IMR-90 (cell line): ENCODE results near the gene ASB6. TPM values are rescaled to one million over a fixed set of nuclear protein-coding genes. Genes with fewer than 3 reads are reported as not detected.

Experiments used
- ATAC-seq: fragments of 200-7000 bp; cut with Tn5 transposase; 2 replicates; pipeline ENCODE4 v1.9.1; 2020; ENCODE audit warnings: low read depth, mild to moderate bottlenecking, moderate library complexity
- BruUV-seq: library from RNA; stranded (reverse); fragments of 400-500 nt; replicated peaks from 2 replicates; lab custom pipeline; 2021; lab: Mats Ljungman, UMichigan
- CTCF ChIA-PET: fragments of 300-600 bp; formaldehyde crosslinking; extraction: SDS; loops from one replicate; lab custom pipeline; 2021; ENCODE audit warnings: antibody characterized with exemption; lab: Yijun Ruan, JAX
- POLR2A ChIA-PET: fragments of 300-600 bp; sonication (Branson Sonifier 250); formaldehyde crosslinking; loops from one replicate; lab custom pipeline; 2022; ENCODE audit warnings: antibody characterized with exemption; ENCODE audit not compliant: unreplicated experiment; lab: Charles Lee
- DNase-seq: peaks from one replicate; pipeline ENCODE4 v3.0.0; 2013
- H2AFZ ChIP-seq: replicated peaks from 2 replicates; pipeline ENCODE3; 2013; ENCODE audit warnings: low read length, mild to moderate bottlenecking; ENCODE audit not compliant: poor library complexity
- H2AK5ac ChIP-seq: 2 replicates; pipeline ENCODE4 v1.6.1; 2013; ENCODE audit warnings: low read depth, low read length, inconsistent platforms
- H2AK9ac ChIP-seq: replicated peaks from 2 replicates; pipeline ENCODE3; 2013; ENCODE audit warnings: mild to moderate bottlenecking, low read depth, low read length, moderate library complexity; ENCODE audit not compliant: poor library complexity
- H2BK120ac ChIP-seq: 2 replicates; pipeline ENCODE4 v1.6.1; 2013; ENCODE audit warnings: low read depth, low read length, inconsistent platforms
- H2BK15ac ChIP-seq: 3 replicates; pipeline ENCODE4 v1.6.1; 2013; ENCODE audit warnings: low read depth, low read length, inconsistent platforms
- H2BK20ac ChIP-seq: 2 replicates; pipeline ENCODE4 v1.6.1; 2013; ENCODE audit warnings: low read depth, mild to moderate bottlenecking, inconsistent platforms, low read length, moderate library complexity
- H2BK5ac ChIP-seq: 2 replicates; pipeline ENCODE4 v1.6.1; 2013; ENCODE audit warnings: mild to moderate bottlenecking, low read depth, low read length, inconsistent platforms; ENCODE audit not compliant: poor library complexity, severe bottlenecking
- H3K14ac ChIP-seq: replicated peaks from 2 replicates; pipeline ENCODE4 v1.6.1; 2013; ENCODE audit warnings: low read depth, low read length, inconsistent platforms
- H3K18ac ChIP-seq: 2 replicates; pipeline ENCODE4 v1.6.1; 2013; ENCODE audit warnings: low read depth, low read length, control low read depth
- H3K23ac ChIP-seq: 2 replicates; pipeline ENCODE4 v1.6.1; 2013; ENCODE audit warnings: low read depth, low read length, inconsistent platforms
- H3K27ac ChIP-seq: 2 replicates; pipeline ENCODE4 v1.5.1; 2013; ENCODE audit warnings: mild to moderate bottlenecking, control low read depth, low read length; ENCODE audit not compliant: insufficient read depth
- H3K27me3 ChIP-seq: 2 replicates; pipeline ENCODE4 v1.6.1; 2013; ENCODE audit warnings: low read length; ENCODE audit not compliant: control insufficient read depth, insufficient read depth
- H3K36me3 ChIP-seq: 2 replicates; pipeline ENCODE4 v1.6.1; 2013; ENCODE audit warnings: low read length, mixed read lengths; ENCODE audit not compliant: control insufficient read depth, insufficient read depth
- H3K4ac ChIP-seq: 2 replicates; pipeline ENCODE4 v1.6.1; 2013; ENCODE audit warnings: low read depth, low read length, inconsistent platforms
- H3K4me1 ChIP-seq: 2 replicates; pipeline ENCODE4 v1.6.1; 2013; ENCODE audit warnings: low read length, mixed read lengths; ENCODE audit not compliant: control insufficient read depth, insufficient read depth
- H3K4me2 ChIP-seq: 2 replicates; pipeline ENCODE4 v1.6.1; 2013; ENCODE audit warnings: low read depth, mild to moderate bottlenecking, control low read depth, low read length, moderate library complexity
- H3K4me3 ChIP-seq: 2 replicates; pipeline ENCODE4 v1.5.1; 2013; ENCODE audit warnings: low read depth, mild to moderate bottlenecking, control low read depth, low read length, moderate library complexity; ENCODE audit not compliant: insufficient read depth
- H3K56ac ChIP-seq: 2 replicates; pipeline ENCODE4 v1.6.1; 2013; ENCODE audit warnings: low read length, inconsistent platforms; ENCODE audit not compliant: insufficient read depth; ENCODE audit errors: extremely low read depth
- H3K79me1 ChIP-seq, 2 experiments: 2 replicates each; pipeline ENCODE4 v1.6.1; 2013; ENCODE audit warnings: low read length in 2 of 2, inconsistent platforms in 1 of 2, low read depth in 1 of 2
- H3K9ac ChIP-seq: 2 replicates; pipeline ENCODE4 v1.6.1; 2013; ENCODE audit warnings: low read depth, low read length, control low read depth
- H3K9me1 ChIP-seq: 2 replicates; pipeline ENCODE4 v1.6.1; 2013; ENCODE audit warnings: low read length, inconsistent platforms; ENCODE audit not compliant: insufficient read depth
- H3K9me3 ChIP-seq: 2 replicates; pipeline ENCODE4 v1.6.1; 2013; ENCODE audit warnings: low read length; ENCODE audit not compliant: control insufficient read depth, insufficient read depth
- H4K20me1 ChIP-seq: 2 replicates; pipeline ENCODE4 v1.6.1; 2013; ENCODE audit warnings: low read length, inconsistent platforms; ENCODE audit not compliant: insufficient read depth
- H4K5ac ChIP-seq: 2 replicates; pipeline ENCODE4 v1.6.1; 2013; ENCODE audit warnings: mild to moderate bottlenecking, low read depth, low read length, control low read depth
- H4K8ac ChIP-seq, 2 experiments: 2 replicates each; pipeline ENCODE4 v1.6.1; 2013; ENCODE audit warnings: low read depth in 2 of 2, low read length in 2 of 2, control low read depth in 1 of 2, inconsistent platforms in 1 of 2
- H4K91ac ChIP-seq: 2 replicates; pipeline ENCODE4 v1.6.1; 2013; ENCODE audit warnings: low read depth, low read length, inconsistent platforms; ENCODE audit not compliant: insufficient read depth
- CHD1 ChIP-seq: IDR thresholded peaks from 2 replicates; pipeline ENCODE4 v1.6.1; 2012; ENCODE audit warnings: low read depth, low read length, improper control_type of control experiment
- CTCF ChIP-seq: conservative IDR thresholded peaks from 2 replicates; pipeline ENCODE4 v1.5.1; 2012; ENCODE audit warnings: mild to moderate bottlenecking, low read depth, low read length, improper control_type of control experiment
- FOS ChIP-seq: fragments of 150-350 bp; IDR thresholded peaks from 2 replicates; pipeline ENCODE4 v1.6.1; 2016; ENCODE audit warnings: low read depth, low read length
- MXI1 ChIP-seq: IDR thresholded peaks from 2 replicates; pipeline ENCODE4 v1.6.1; 2012; ENCODE audit warnings: low read depth, mild to moderate bottlenecking, low read length, moderate library complexity, borderline replicate concordance
- POLR2A ChIP-seq: IDR thresholded peaks from 2 replicates; pipeline ENCODE4 v1.6.1; 2012; ENCODE audit warnings: mild to moderate bottlenecking, low read depth, low read length
- RAD21 ChIP-seq: IDR thresholded peaks from 2 replicates; pipeline ENCODE4 v1.6.1; 2012; ENCODE audit warnings: low read length, improper control_type of control experiment
- RFX5 ChIP-seq: IDR thresholded peaks from 2 replicates; pipeline ENCODE4 v1.8.0; 2012; ENCODE audit warnings: low read depth, mild to moderate bottlenecking, low read length, moderate library complexity
- WGBS, 2 experiments: methylation state at CpG; one replicate each; pipeline versions ENCODE4 v1.1.5 to v1.1.7; 2013; ENCODE audit warnings: missing lambda C conversion rate in 2 of 2; ENCODE audit not compliant: insufficient read length in 1 of 2; ENCODE audit errors: extremely low coverage in 2 of 2; 5-methylcytosine and 5-hydroxymethylcytosine counted together
- dilution Hi-C: fragments of 300-500 bp; cut with HindIII; formaldehyde crosslinking; loops from one replicate; pipeline ENCODE4 v1.14.3; 2018; ENCODE audit warnings: low sequenced_read_pairs; ENCODE audit not compliant: unreplicated experiment
- in situ Hi-C: fragments of 300-500 bp; cut with MboI; formaldehyde crosslinking; loops from 3 replicates; pipeline ENCODE4 v1.14.3; 2019; ENCODE audit warnings: low sequenced_read_pairs, inconsistent platforms, mixed read lengths
- intact Hi-C: fragments of 100-400 bp; cut with micrococcal nuclease; formaldehyde crosslinking; loops from 2 replicates; pipeline ENCODE4 v1.10.0; 2022
- polyA plus RNA-seq, 3 experiments: library from polyadenylated mRNA; depleted of rRNA; stranded (reverse); fragments of >200 nt; gene quantifications; 2 replicates each; pipeline ENCODE4 v1.2.3, GENCODE V29; 2012; ENCODE audit warnings: low replicate concordance in 1 of 3
- total RNA-seq: library from RNA; depleted of rRNA; stranded (reverse); fragments of >200 nt; gene quantifications from 2 replicates; pipeline ENCODE4 v1.2.3, GENCODE V29; 2012
- TF ChIP-seq, protein P1 (sequence below): fragments of 150-350 bp; IDR thresholded peaks from 2 replicates; pipeline ENCODE4 v1.6.1; 2017; ENCODE audit warnings: mild to moderate bottlenecking, antibody characterized with exemption, low read length, low read depth

The ASB6 gene
- total and polyA plus RNA-seq, 2 of the 4 experiments (the other 2 are of a cell fraction) = 9.7 to 28.9 TPM

- Histone ChIP-seq H4K5ac (no peak overlapping the region), H4K91ac (no peak overlapping the region), H3K79me1 (peaks cover 39 to 77% of the 10 kb centered on the region in 2 experiments; a peak in 3 of 4 replicates), H3K27ac (no peak overlapping the region), H2BK120ac (no peak overlapping the region), H3K4me3 (no peak overlapping the region), H3K18ac (no peak overlapping the region), H3K23ac (no peak overlapping the region), H3K9me3 (no peaks in the 10 kb centered on the region), H2AK9ac (no peak overlapping the region), H3K4me1 (peaks cover 7% of the 10 kb centered on the region; the same call in 1 of the 2 replicates), H4K20me1 (peaks cover 32% of the 10 kb centered on the region), H3K4ac (no peak overlapping the region), H3K14ac (no peak overlapping the region), H2AK5ac (no peak overlapping the region), H3K27me3 (no peaks in the 10 kb centered on the region), H3K56ac (no peak overlapping the region), H3K9ac (no peak overlapping the region), H4K8ac (no peak overlapping the region), H3K9me1 (peaks cover 35% of the 10 kb centered on the region), H2BK5ac (no peak overlapping the region), H2AFZ (no peak overlapping the region), H2BK15ac (no peak overlapping the region), H2BK20ac (no peak overlapping the region), H3K4me2 (no peak overlapping the region), H3K36me3 (peaks cover 26% of the 10 kb centered on the region)
- POLR2A ChIA-PET = no interaction called here
- no TSS peak for BruUV-seq
- DNase-seq = no peak
- 60% methylated on average over 1 of the region's 9 CpGs; no CpG with 5 or more reads in 1 of the 2 experiments for WGBS, 2 experiments
- no peak for TF ChIP-seq CHD1
- no peak for TF ChIP-seq CTCF
- no peak for TF ChIP-seq FOS
- TF ChIP-seq, protein P1, sequence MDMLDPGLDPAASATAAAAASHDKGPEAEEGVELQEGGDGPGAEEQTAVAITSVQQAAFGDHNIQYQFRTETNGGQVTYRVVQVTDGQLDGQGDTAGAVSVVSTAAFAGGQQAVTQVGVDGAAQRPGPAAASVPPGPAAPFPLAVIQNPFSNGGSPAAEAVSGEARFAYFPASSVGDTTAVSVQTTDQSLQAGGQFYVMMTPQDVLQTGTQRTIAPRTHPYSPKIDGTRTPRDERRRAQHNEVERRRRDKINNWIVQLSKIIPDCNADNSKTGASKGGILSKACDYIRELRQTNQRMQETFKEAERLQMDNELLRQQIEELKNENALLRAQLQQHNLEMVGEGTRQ = no peak
- no peak for TF ChIP-seq MXI1
- TF ChIP-seq RFX5 = no peak
- TF ChIP-seq RAD21 = no peak
- TF ChIP-seq POLR2A = no peak
- CTCF ChIA-PET = no interaction called here
- in situ Hi-C loops (no loop called here), dilution Hi-C loops (no loop called here), intact Hi-C loops (no loop called here)
- no peak for ATAC-seq
Observed at GRCh38 chr9:129686736-129687135, 44.8 kb upstream of the ASB6 start.
